SK-N-SH (cell line): ENCODE measurements around the gene PKN3. TPM values are rescaled to one million over a fixed set of nuclear protein-coding genes. Genes with fewer than 3 reads are reported as not detected.
A peak's percentile ranks its signal among the peaks of the same experiment; 100 is the strongest.

ENCODE experiments used
- CTCF ChIA-PET: fragments of 300-600, 350-600 bp; formaldehyde crosslinking; extraction: SDS; loops from one replicate; lab custom pipeline; 2021; lab: Yijun Ruan, JAX
- POLR2A ChIA-PET: fragments of 350-600 bp; sonication (Branson Sonifier 250); formaldehyde crosslinking; extraction: SDS; loops from one replicate; lab custom pipeline; 2020; ENCODE audit warnings: antibody characterized with exemption, inconsistent platforms; lab: Yijun Ruan, JAX
- DNase-seq: peaks from one replicate; pipeline ENCODE4 v3.0.0; 2012
- H2AFZ ChIP-seq: fragments of 200-600 bp; sonication (generic); 2 replicates; pipeline ENCODE4 v1.8.1; 2016; ENCODE audit warnings: antibody characterized with exemption, mild to moderate bottlenecking, low read depth
- H3F3A ChIP-seq: fragments of 200-600 bp; sonication (generic); replicated peaks from 2 replicates; pipeline ENCODE3; 2016; ENCODE audit warnings: antibody characterized with exemption, mild to moderate bottlenecking; ENCODE audit not compliant: insufficient read depth
- H3K27ac ChIP-seq, 2 experiments: fragments of 200-500 bp in 1 of 2; fragments of 200-600 bp in 1 of 2; sonication (Bioruptor generic) in 1 of 2; sonication (generic), shearing (Covaris generic) in 1 of 2; 2 replicates each; pipeline versions ENCODE4 v1.5.1 to v1.6.1; 2014 to 2016; ENCODE audit warnings: low read depth in 2 of 2, inconsistent platforms in 1 of 2, low read length in 1 of 2, mild to moderate bottlenecking in 1 of 2, mixed read lengths in 1 of 2
- H3K27me3 ChIP-seq: fragments of 200-600 bp; sonication (generic), shearing (Covaris generic); 2 replicates; pipeline ENCODE4 v1.6.1; 2016; ENCODE audit warnings: mixed run types; ENCODE audit not compliant: insufficient read depth
- H3K36me3 ChIP-seq, 2 experiments: fragments of 200-500 bp in 1 of 2; fragments of 200-600 bp in 1 of 2; sonication (Bioruptor generic) in 1 of 2; sonication (generic) in 1 of 2; replicated peaks in 1 of 2; 2 replicates each; pipeline versions ENCODE3 to v1.5.1; 2014 to 2016; ENCODE audit warnings: low read length in 1 of 2, mild to moderate bottlenecking in 1 of 2; ENCODE audit not compliant: insufficient read depth in 2 of 2, control insufficient read depth in 1 of 2
- H3K4me1 ChIP-seq, 2 experiments: fragments of 200-500 bp in 1 of 2; fragments of 200-600 bp in 1 of 2; sonication (Bioruptor generic) in 1 of 2; sonication (generic), shearing (Covaris generic) in 1 of 2; 2 replicates each; pipeline versions ENCODE4 v1.5.1 to v1.6.1; 2014 to 2016; ENCODE audit warnings: low read depth in 1 of 2, low read length in 1 of 2, mixed run types in 1 of 2; ENCODE audit not compliant: insufficient read depth in 2 of 2, control insufficient read depth in 1 of 2
- H3K4me2 ChIP-seq: fragments of 200-600 bp; sonication (generic), shearing (Covaris generic); 2 replicates; pipeline ENCODE4 v1.6.1; 2017; ENCODE audit warnings: mixed run types
- H3K4me3 ChIP-seq, 2 experiments: fragments of 200-500 bp in 1 of 2; fragments of 200-600 bp in 1 of 2; sonication (Bioruptor generic) in 1 of 2; sonication (generic), shearing (Covaris generic) in 1 of 2; 2 replicates each; pipeline versions ENCODE4 v1.5.1 to v1.8.1; 2014 to 2016; ENCODE audit warnings: low read depth in 2 of 2, inconsistent platforms in 1 of 2, low read length in 1 of 2, mild to moderate bottlenecking in 1 of 2, mixed read lengths in 1 of 2, moderate library complexity in 1 of 2
- H3K79me2 ChIP-seq: fragments of 200-600 bp; sonication (generic); 2 replicates; pipeline ENCODE4 v1.8.1; 2017; ENCODE audit warnings: mild to moderate bottlenecking; ENCODE audit not compliant: insufficient read depth
- H3K9ac ChIP-seq: fragments of 200-600 bp; sonication (generic); 2 replicates; pipeline ENCODE4 v1.6.1; 2017; ENCODE audit warnings: mixed run types
- H3K9me2 ChIP-seq: fragments of 200-600 bp; sonication (generic); 2 replicates; pipeline ENCODE4 v1.6.1; 2017; ENCODE audit warnings: mixed run types
- H3K9me3 ChIP-seq: fragments of 200-600 bp; sonication (generic); 2 replicates; pipeline ENCODE4 v1.6.1; 2017; ENCODE audit warnings: mixed run types, mild to moderate bottlenecking, moderate library complexity
- H4K20me1 ChIP-seq: fragments of 200-600 bp; sonication (generic); 2 replicates; pipeline ENCODE4 v1.6.1; 2017; ENCODE audit warnings: mild to moderate bottlenecking, mixed run types; ENCODE audit not compliant: insufficient read depth
- ELF1 ChIP-seq: IDR thresholded peaks from 2 replicates; pipeline ENCODE4 v1.4.0; 2012
- EZH2phosphoT487 ChIP-seq: fragments of 200-600 bp; sonication (generic); IDR thresholded peaks from 2 replicates; pipeline ENCODE4 v1.6.1; 2017; ENCODE audit warnings: low read depth, mixed run types, mild to moderate bottlenecking, antibody characterized with exemption, moderate library complexity, borderline replicate concordance
- GABPA ChIP-seq: IDR thresholded peaks from 2 replicates; pipeline ENCODE4 v1.4.0; 2012; ENCODE audit warnings: low read depth, mild to moderate bottlenecking
- GATA2 ChIP-seq: sonication (generic); formaldehyde crosslinking; IDR thresholded peaks from 2 replicates; pipeline ENCODE4 v1.5.0; 2020; ENCODE audit warnings: mild to moderate bottlenecking, missing genetic modification reagents
- MAX ChIP-seq: IDR thresholded peaks from 2 replicates; pipeline ENCODE4 v1.4.0; 2012; ENCODE audit warnings: low read depth
- RAD21 ChIP-seq: IDR thresholded peaks from 2 replicates; pipeline ENCODE4 v1.6.1; 2012; ENCODE audit warnings: mild to moderate bottlenecking, low read length
- REST ChIP-seq: IDR thresholded peaks from 2 replicates; pipeline ENCODE4 v1.6.1; 2012; ENCODE audit warnings: mild to moderate bottlenecking, low read depth, low read length, moderate library complexity
- TCF12 ChIP-seq: IDR thresholded peaks from 2 replicates; pipeline ENCODE4 v1.4.0; 2012
- WGBS: methylation state at CpG from one replicate; pipeline ENCODE4 v1.1.6; 2017; ENCODE audit warnings: low lambda C conversion rate; 5-methylcytosine and 5-hydroxymethylcytosine counted together
- polyA plus RNA-seq, 3 experiments: library from polyadenylated mRNA; depleted of rRNA; stranded (reverse); fragments of >200 nt; gene quantifications; 2 replicates each; pipeline ENCODE4 v1.2.3, GENCODE V29; 2012
- TF ChIP-seq, protein P1 (sequence below): fragments of 150-350 bp; IDR thresholded peaks from 2 replicates; pipeline ENCODE4 v1.6.1; 2017; ENCODE audit warnings: antibody characterized with exemption, low read length, low read depth, borderline replicate concordance
- TF ChIP-seq, protein P2 (sequence below): fragments of 200-600 bp; sonication (generic); IDR thresholded peaks from 2 replicates; pipeline ENCODE4 v1.6.1; 2017; ENCODE audit warnings: antibody characterized with exemption, mild to moderate bottlenecking, moderate library complexity

Gene PKN3
- polyA plus RNA-seq, 1 of the 3 experiments (the other 2 are of a cell fraction) = 7.8 TPM

- TF ChIP-seq MAX (no peak), GATA2 (CRISPR knock-in tag) (no peak), RAD21 (peak; percentile 2; the same call in 1 of the 2 replicates), REST (no peak)
- TF ChIP-seq, protein P1, sequence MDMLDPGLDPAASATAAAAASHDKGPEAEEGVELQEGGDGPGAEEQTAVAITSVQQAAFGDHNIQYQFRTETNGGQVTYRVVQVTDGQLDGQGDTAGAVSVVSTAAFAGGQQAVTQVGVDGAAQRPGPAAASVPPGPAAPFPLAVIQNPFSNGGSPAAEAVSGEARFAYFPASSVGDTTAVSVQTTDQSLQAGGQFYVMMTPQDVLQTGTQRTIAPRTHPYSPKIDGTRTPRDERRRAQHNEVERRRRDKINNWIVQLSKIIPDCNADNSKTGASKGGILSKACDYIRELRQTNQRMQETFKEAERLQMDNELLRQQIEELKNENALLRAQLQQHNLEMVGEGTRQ = no peak
- ChIA-PET CTCF (interaction anchor here (1.1 to 1.6 kb wide), 2 partner anchors 54 to 62 kb away, joined by 3 to 4 read pairs; partner anchors contain the start of genes ENDOG and PKN3), POLR2A (interaction anchor here (0.9 kb wide), 1 partner anchor 17 kb away, joined by 3 read pairs; no protein-coding TSS in a partner anchor)
- peaks cover 0 to 5% of the 10 kb centered on the region in 2 experiments for H3K36me3 ChIP-seq
- H3K79me2 ChIP-seq = peaks cover 14% of the 10 kb centered on the region; the same call in 1 of the 2 replicates
- no peak overlapping the region for H3K9ac ChIP-seq
- H3K4me1 ChIP-seq = no peaks in the 10 kb centered on the region
- WGBS = 98% methylated on average over 6 of the region's 6 CpGs
- H2AFZ ChIP-seq = no peak overlapping the region
- no peaks in the 10 kb centered on the region for H3F3A ChIP-seq
- H4K20me1 ChIP-seq = no peaks in the 10 kb centered on the region
- H3K9me3 ChIP-seq = no peaks in the 10 kb centered on the region
- H3K4me3 ChIP-seq = no peak overlapping the region
- no peaks in the 10 kb centered on the region for H3K9me2 ChIP-seq
- no peak for DNase-seq
- no peaks in the 10 kb centered on the region for H3K27me3 ChIP-seq
- H3K27ac ChIP-seq = no peak overlapping the region
- no peak overlapping the region for H3K4me2 ChIP-seq
These were observed 62.1 kb downstream of the PKN3 start for GRCh38 chr9:128764361-128764760.

- 60% methylated on average over 3 of the region's 3 CpGs for WGBS
- TF ChIP-seq EZH2phosphoT487 (no peak), ELF1 (no peak), GABPA (no peak), TCF12 (no peak)
- TF ChIP-seq, protein P2, sequence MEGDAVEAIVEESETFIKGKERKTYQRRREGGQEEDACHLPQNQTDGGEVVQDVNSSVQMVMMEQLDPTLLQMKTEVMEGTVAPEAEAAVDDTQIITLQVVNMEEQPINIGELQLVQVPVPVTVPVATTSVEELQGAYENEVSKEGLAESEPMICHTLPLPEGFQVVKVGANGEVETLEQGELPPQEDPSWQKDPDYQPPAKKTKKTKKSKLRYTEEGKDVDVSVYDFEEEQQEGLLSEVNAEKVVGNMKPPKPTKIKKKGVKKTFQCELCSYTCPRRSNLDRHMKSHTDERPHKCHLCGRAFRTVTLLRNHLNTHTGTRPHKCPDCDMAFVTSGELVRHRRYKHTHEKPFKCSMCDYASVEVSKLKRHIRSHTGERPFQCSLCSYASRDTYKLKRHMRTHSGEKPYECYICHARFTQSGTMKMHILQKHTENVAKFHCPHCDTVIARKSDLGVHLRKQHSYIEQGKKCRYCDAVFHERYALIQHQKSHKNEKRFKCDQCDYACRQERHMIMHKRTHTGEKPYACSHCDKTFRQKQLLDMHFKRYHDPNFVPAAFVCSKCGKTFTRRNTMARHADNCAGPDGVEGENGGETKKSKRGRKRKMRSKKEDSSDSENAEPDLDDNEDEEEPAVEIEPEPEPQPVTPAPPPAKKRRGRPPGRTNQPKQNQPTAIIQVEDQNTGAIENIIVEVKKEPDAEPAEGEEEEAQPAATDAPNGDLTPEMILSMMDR = no peak
- no peaks in the 10 kb centered on the region for H3K9me3 ChIP-seq
- no peak overlapping the region for H3K9ac ChIP-seq
- peaks cover 0 to under 1% of the 10 kb centered on the region in 2 experiments; a peak in 1 of 4 replicates for H3K4me1 ChIP-seq
- H3F3A ChIP-seq = no peaks in the 10 kb centered on the region
- H3K9me2 ChIP-seq = no peaks in the 10 kb centered on the region
- POLR2A ChIA-PET = interaction anchor here (0.9 kb wide), 1 partner anchor 18 kb away, joined by 3 read pairs; no protein-coding TSS in a partner anchor
- no peaks in the 10 kb centered on the region for H4K20me1 ChIP-seq
- H3K79me2 ChIP-seq = peaks cover 25% of the 10 kb centered on the region
- DNase-seq = no peak
- H3K27me3 ChIP-seq = no peaks in the 10 kb centered on the region
- CTCF ChIA-PET = interaction anchor here (1.1 to 1.6 kb wide), 3 partner anchors 53 to 63 kb away, joined by 3 to 4 read pairs (median 3); partner anchors contain the start of genes ENDOG and PKN3
- H3K4me3 ChIP-seq = no peak overlapping the region
- peaks cover 0 to 5% of the 10 kb centered on the region in 2 experiments for H3K36me3 ChIP-seq
- no peak overlapping the region for H3K4me2 ChIP-seq
- no peak overlapping the region for H3K27ac ChIP-seq
- no peak overlapping the region for H2AFZ ChIP-seq
These were observed 63.2 kb downstream of the PKN3 start for GRCh38 chr9:128765499-128765898.
